Fibroblast of peridontal ligament (primary cell): ENCODE measurements around the gene GANC.
"Not testable (repeated sequence)": the region's sequence is repeated elsewhere in the genome, so short reads cannot be mapped to it uniquely, and the experiment has no call there.

Experiments used
- DNase-seq: peaks from one replicate; pipeline ENCODE4 v3.0.0-alpha.2; 2010; ENCODE audit errors: extremely low read depth

Gene GANC, protein sequence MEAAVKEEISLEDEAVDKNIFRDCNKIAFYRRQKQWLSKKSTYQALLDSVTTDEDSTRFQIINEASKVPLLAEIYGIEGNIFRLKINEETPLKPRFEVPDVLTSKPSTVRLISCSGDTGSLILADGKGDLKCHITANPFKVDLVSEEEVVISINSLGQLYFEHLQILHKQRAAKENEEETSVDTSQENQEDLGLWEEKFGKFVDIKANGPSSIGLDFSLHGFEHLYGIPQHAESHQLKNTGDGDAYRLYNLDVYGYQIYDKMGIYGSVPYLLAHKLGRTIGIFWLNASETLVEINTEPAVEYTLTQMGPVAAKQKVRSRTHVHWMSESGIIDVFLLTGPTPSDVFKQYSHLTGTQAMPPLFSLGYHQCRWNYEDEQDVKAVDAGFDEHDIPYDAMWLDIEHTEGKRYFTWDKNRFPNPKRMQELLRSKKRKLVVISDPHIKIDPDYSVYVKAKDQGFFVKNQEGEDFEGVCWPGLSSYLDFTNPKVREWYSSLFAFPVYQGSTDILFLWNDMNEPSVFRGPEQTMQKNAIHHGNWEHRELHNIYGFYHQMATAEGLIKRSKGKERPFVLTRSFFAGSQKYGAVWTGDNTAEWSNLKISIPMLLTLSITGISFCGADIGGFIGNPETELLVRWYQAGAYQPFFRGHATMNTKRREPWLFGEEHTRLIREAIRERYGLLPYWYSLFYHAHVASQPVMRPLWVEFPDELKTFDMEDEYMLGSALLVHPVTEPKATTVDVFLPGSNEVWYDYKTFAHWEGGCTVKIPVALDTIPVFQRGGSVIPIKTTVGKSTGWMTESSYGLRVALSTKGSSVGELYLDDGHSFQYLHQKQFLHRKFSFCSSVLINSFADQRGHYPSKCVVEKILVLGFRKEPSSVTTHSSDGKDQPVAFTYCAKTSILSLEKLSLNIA (N-terminal part only)

DNA sequence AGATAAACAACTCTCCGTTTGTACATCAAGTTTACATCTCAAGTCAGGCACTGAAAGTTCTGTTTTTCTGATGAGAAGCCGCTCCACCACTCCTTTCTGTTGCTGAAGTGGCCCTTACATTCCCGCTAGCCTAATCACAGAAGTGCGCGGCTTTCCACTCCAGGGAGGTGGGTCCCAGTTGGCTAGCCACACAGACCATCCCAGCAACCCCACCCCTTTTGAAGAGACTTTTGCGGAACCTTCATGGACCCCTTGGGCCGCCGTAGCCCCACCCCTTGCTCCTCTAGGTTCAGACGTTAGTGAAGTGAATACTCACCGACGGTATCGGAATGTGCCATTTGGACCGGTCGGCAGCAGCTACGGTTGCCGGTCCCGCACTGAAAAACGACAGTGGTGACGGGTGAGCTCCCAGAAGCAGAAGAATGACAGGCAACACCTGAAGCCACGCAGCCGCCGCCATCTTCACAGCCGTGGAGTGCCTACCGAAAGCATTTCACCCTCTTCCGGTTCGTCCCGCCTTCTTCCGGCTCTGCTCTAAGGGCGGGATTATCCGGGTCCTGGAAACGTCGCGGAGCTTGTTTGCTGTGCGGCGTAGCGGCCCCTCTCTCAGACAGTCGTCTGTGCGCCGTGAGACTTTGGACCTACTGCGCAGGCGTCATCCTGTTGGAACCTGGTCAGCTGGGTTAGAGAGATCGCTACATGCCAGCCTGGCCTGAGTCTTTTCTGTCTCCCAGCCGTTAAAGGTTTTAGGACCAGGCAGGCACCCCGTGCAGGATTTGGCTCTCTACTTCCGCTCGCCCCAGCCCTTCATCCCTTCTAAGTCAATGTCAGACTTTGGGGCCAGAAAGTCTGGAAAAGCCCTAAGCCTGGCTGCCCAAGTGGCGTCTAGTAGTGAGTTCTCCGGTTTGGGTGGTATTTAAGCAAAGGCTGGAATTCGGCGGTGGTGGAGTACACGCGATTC is at the start of gene GANC, which contains the start of gene TMEM87A:
GANC (plus strand) TSS at position 263 of the 961 bp plus-strand sequence. CDS start 1,281 bp downstream, outside the sequence.
TMEM87A (minus strand) TSS at position 495 of the 961 bp plus-strand sequence; CDS start at position 460, 35 bp downstream.
- DNase-seq: peak; percentile 99

DNA sequence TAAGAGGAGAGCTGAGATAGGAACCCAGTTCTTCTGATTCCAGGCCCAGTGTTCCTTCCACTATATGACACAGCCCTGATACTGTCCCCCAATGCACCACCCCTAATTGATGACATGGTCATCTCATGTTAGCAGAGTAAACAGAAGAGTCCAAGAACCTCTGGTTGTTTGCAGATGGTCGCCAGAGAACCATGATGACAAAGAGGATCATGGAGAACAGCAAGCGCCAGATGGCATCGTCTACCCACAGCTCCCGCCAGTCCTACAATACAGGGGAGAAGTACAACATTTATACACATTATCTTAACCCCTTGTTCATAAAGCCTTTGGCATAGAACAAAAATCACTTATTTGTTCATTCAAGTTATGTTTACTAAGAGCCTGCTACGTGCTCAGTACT is 46.4 kb upstream of the GANC start:
- DNase-seq: no peak

DNA sequence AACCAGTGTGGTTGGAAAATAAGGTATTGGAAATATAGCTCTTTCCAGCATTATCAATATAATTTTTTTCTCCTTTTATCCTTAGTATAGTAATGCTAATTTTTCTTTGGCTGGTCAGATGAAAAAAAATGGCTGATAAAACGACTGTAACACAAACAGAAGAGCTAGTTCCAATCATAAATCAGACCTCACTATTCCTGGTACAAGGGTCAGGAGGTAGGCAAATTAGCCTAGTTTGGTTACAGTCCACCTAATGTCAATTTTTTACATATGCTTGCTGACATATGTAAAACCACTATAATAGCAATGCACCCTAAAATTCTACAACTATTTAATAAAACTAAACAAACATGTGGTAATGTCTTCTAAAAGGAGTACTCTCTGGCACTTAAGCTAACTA is 45.0 kb upstream of the GANC start:
- DNase-seq: no peak

DNA sequence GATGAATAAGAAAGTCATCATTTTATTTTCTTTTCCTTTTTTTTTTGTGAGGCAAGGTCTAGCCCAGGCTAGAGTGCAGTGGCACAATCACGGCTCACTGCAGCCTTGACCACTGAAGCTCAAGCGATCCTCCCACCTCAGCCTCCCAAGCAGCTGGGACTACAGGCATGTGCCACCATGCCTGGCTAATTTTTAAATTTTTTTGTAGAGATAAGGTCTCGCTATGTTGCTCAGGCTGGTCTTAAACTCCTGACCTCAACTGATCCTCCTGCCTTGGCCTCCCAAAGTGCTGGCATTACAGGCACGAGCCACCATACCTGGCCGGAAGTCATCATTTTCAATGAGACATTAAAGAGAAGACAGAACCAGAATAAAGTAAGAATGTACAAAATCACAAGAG is 44.0 kb upstream of the GANC start:
- DNase-seq: not testable (repeated sequence)

DNA sequence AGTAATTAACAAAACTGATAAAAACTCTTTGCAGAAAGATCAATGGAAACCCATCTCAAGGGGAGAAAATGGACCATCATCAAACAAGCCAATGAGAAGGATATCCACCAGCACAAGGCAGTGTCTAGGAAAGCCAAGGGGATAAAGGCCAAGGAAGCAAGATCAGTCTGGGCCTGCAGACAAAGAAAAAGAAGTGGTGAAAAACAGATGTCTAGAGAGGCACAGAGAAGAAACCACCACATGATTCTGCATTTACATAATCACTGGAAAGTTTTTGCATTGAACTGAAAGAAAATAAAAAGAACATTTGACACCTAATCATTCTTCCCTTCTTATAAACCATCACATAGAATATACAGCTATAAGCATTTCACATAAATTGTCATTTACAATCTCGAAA is 41.9 kb upstream of the GANC start:
- no peak for DNase-seq

DNA sequence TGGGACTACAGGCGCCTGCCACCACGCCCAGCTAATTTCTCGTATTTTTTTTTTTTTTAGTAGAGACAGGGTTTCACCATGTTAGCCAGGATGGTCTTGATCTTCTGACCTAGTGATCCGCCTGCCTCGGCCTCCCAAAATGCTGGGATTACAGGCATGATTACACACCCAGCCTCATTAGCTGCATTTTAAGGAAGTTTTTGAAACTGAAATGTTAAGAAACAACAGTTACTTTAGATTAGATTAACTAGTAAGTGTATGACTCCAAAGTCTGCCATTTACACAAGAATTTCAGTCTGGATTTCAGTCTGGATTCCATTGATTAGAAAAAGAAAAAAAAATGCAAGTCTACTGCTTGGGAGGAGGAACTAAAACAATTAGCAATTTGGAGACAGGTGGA is 40.4 kb upstream of the GANC start:
- no peak for DNase-seq

DNA sequence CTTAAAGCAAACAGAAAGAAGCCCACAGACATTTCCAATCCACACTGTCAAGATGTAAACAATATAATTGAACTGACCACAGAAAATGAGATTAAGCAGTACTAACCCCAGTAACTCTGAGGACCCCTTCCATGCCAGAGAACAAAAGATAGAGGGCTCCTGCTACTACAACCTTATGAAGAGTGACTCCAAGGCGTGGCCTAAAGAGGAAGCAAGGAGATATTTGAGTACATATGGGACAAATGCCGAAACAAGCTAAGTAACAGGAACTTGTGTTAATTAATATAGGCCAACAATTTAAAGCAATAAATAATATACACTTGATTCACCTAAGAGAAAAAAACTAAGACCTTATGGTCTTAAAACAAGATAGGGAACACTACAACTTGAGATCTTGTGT is 39.9 kb upstream of the GANC start:
- no peak for DNase-seq

DNA sequence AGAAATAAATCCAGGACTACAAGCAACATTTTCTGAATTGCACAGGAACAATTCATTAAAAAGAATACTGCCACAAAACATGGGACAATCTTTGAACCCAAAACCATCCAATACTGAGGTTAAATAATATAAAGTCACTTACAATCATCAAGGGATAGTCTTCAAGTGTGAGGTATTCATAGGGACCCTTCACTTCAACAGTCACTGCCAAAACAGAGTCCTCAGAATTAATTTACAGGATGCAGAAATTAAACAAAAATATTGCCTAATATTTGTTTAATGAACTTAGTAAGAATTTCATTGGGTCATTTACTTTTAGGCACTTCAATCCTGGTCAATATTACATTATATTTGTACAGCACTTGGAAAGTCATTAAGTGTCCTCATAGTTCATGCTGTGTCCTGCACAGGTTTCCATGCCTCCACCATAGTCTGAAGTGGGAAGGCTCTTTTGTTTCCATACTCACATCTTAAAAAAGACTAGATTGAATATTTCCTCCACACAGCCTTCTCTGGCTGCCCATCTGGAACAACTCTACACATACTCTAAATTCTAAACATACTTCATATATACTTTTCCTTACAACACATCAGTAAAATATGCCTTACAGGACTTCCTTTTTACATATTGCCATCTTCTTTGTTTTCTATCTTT is 33.3 kb upstream of the GANC start:
- peak; percentile 11 for DNase-seq

DNA sequence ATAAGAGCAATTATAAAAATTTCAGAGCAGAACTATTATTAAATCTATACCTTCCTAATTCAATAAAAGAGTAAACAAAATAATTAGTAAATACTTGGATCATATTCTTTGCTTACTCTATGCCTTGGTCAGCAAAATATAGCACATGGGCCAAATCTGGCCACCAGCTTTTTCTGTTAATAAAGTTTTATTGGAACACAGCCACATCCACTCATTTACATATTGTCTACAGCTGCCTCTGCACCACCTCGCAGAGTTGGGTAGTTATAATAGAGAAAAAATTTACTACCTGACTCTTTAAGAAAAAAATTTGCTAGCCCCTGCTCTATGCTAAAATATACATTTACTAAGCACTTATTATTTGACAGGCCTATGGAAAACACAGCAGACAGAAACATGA is 32.2 kb upstream of the GANC start:
- DNase-seq: no peak

DNA sequence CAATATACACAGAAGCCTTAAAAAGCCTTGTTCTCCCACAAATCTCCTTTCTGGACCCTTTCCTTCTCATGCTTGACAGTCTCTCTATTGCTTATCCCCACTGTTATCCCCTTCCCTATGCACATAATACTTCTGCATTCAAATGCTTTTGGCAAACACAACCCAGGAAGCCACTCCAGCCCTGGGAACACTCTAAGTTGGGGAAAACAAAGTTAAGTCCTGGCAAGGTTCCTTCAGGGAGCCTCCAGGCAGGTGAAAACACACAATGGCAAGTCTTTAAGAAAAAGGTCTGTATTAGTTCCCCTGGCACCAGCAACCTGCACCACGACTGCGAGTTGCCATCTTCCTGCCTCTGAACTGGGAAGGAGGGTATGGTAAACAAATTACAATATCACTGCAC is 19.7 kb upstream of the GANC start:
- DNase-seq: no peak

DNA sequence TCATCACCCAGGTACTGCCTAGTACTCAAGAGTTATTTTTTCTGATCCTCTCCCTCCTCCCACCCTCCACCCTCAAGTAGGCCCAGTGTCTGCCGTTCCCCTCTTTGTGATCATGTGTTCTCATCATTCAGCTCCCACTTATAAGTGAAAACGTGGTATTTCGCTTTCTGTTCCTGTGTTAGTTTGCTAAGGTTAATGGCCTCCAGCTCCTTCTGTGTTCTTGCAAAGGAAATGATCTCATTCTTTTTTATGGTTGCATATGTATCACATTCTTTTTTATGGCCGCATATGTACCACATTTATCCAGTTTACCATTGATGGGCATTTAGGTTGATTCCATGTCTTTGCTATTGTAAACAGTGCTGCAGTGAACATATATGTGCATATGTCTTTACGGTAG is 8.2 kb upstream of the GANC start:
- DNase-seq: no peak

DNA sequence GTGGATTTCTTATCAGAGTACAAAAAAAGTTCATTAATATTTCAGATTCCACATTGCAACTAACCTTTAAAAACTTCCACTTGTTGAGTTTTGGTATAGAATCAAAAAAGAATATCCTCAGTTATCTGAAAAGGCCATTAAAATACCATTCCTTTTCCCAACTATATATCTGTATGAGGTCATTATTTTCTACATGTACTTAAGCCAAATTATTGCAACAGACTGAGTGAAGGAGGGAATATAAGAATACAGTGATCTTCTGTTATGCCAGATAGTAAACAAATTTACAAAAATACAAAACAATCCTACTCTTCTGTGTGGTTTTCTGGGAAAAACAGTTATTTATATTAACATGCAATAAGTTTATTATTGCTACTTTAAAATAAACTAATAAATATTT is 5.7 kb upstream of the GANC start:
- peak; percentile 12 for DNase-seq

DNA sequence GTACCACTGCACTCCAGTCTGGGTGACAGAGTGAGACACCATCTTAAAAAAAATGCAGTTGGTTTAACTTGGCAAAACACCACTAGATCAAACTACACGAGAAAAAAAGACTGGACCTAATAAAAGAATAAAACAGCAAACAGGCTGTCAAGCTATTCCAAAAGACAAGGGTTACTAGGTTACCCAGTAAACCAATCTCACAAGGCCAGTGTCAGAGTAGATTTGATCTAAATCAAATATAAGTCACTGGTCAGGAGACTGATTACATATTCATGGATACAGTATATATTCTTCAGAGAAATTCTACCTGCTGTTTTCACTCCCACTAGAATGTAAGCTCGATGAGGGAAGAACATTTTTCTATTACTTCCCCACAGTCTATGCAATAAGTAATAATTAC is 2.5 kb upstream of the GANC start:
- peak; percentile 6 for DNase-seq

DNA sequence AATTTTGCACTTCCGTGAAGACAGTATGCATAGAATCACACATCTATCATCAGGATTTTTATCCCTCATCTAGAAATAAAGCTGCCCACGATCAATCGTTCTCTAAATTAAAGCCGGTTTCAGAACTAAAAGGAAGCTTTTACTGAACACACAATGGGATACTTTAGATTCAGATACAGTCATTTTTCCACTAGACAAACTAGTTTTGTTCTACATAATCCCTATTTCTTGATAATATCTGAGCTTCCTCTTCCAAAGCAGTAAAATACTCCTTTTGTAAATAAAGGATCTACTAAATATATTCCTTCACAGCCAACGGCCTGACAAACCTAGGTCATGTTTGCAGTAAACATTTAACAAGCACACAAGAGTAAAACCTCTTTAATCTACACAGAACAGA is 2.0 kb upstream of the GANC start:
- DNase-seq: no peak

DNA sequence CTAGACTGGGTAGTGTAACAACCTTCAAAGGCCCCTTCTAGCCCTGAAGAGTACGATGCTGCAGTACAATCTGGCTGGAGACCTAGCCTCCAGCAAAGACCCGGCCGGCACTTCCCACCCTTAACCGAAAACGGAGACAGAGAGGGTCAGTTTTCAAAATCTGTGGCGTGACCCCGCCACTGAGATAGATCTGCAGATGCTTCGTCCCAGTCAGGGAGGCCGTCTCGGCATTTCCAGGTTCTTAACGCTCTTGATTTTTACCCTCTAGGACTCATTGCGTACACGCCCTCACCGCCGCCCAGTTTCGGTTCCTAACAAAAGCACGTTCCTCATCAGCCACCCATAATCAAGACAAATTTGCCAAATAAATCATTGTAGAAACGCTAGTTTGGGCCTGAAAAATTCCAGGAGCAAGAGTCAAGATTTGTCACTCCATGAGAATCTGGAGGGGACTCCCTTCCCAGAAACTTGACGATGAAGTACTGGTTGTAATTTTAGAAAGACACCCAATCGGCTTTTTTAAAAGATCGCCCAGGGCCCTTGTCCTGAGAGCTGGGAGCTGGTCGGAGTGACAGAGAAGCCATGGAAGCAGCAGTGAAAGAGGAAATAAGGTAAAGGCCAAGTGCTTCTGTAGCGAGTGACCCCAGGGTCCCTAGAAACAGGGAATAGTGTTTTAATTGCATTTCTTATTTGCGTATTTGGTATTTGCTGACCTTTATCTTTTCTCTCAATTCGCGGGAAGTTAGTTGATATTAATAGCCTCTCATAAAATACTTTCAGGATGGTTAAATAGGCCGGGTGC is 1.1 kb downstream of the GANC start:
- DNase-seq: peak; percentile 71

DNA sequence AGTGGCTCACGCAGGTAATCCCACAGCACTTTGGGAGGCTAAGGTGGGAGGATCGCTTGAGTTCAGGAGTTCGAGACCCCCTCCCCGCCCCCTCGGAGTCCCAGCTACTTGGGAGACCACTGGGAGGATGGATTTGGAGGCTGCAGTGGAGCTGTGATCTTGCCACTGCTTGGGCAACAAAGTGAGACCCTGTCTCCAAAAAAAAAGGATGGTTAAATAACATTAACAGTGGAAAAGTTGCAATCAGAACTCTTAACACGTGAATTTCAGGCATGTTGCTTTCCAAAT is 1.6 kb downstream of the GANC start:
- DNase-seq: peak; percentile 3

DNA sequence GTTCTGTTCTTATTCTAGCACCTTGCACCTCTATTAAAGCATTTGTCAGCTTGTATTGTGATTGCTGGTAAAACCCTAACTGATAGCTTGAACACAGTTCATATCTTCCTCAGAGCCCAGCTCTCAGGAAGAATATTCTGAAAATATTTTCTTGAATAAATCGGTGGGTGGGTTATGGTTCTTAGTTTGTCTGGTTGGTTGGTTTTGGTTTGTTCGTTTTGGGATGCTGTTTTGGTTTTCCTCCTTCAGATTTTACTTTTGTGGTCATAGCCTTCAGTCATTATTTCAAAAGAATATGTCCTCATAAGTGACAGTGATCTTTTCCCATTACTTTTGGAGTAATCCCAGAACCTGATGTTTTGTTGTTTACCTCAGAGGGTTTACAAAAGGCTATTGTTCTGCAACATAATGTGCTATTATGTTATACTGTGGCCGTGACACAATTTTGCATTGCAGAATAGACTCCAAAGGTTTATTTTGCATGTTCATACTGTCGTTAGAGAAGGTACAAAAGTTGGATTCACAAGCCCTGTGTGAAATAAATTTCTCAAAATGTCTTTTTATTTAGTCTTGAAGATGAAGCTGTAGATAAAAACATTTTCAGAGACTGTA is 2.9 kb downstream of the GANC start:
- DNase-seq: peak; percentile 19

DNA sequence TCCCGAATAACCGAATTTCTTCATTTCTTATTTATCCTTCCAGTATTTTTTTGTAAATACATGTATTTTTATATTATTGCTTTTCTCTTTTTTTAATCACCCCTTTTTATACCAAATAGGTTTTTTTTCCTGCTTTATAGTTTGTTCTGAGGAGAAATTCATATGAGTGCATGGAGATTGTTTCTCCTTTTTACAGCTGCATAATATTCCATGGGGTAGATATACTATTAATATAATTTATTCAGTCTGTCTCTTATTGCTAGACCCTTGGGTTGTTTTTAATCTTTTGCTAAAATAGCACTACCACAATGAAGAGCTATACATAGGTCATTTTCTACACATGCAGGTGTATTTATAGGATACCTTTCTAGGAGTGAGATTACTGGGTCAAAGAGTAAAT is 3.8 kb downstream of the GANC start:
- no peak for DNase-seq

DNA sequence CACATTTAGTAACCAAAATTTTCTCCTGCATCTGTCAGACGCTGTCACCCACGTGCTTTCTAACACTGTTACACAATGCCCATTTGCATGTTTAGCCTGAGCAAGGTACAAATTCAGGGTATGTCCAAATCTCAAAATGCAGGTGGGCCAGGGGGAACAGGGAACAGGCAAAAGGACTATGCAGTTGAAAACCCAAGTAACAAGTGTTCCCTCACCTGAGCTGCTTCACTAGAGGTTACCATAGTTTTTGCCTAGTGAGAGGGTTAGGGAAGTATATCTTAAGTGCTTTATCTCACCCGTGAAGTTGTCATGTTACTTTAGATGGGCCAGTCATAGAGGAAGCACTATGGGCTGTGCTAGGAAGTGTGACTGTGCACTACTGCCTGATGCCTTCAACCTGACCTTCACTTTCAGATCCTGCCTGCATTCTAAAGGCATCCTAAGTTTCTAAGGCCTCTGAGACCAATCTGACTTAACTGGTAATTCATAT is 6.3 kb downstream of the GANC start:
- DNase-seq: no peak

DNA sequence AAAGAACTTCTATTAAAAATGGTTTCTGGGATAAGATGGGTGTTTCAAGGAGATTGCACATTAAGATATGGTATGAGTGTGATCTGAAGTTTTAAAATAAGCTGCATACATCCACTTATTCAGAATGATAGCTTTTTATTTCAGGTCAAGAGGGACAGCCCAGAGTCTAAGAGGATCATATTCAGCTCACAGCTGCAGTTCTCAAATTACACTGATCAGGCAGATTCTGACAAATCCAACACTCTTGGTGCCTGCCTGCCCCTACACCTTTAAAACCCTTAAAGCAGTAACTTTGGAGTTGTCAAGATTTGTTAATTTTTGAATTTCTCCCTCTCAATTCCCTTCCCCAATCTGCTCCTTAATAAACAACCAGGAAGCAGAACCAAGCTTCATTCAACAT is 9.3 kb downstream of the GANC start:
- DNase-seq: no peak
